GM21381 (cell line): ENCODE measurements around the gene ESRP2.
A peak's percentile ranks its signal among the peaks of the same experiment; 100 is the strongest.

Experiments used
- ATAC-seq: cut with Tn5 transposase; IDR thresholded peaks from one replicate; pipeline ENCODE4 v1.9.1; 2021; ENCODE audit warnings: mild to moderate bottlenecking, moderate library complexity; ENCODE audit not compliant: unreplicated experiment

The ESRP2 gene

DNA sequence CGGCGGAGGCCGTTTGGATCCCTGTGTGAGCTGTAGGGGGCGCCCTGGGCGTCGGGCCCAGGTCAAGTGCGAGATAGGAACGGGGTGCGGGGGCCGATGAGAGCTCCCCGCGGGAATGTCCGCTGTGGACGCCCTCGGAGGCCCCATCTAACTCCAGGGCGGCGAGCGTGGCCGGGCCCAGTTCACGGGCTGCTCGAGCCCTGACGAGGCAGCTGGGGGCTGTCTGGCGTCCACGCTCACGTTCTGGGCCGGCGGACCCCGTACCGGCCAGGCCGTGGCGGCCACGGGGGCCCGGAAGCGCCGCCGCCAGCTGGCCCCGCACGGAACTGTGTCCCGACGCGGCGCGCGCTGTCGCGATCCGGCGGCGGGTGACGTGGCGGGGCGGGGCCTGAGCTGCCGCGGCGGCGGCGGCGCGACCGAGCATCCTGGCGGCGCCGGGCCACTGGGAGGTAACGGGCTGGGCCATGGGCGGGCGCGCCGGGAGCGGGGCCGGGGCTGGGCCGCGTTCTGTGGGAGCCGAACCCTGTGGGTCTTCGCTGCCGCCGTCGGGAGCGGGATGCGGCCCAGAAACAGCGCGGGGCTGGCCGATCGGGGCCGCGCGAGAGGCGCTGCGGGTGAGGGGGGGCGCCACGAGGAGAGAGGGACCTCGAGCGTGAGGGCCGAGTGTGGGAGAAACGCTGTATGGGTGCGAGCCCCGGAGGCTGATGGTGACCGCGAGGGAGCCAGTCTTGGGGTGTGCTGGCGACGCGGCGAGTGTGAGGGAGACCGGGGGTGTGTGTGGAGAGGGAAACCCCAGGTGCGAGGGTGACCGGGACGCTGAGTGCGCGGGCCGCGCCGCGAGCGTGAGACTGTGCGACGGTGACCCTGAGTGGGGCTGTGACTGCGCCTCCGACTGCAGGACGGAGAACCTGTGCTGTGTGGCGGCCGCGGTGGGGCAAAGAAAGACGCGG is 28.5 kb upstream of the ESRP2 start, which contains the start of gene SLC7A6:
SLC7A6 (plus strand) TSS at position 399 of the 950 bp plus-strand sequence. CDS start 10,201 bp downstream, outside the sequence.
- peak; percentile 61 for ATAC-seq

DNA sequence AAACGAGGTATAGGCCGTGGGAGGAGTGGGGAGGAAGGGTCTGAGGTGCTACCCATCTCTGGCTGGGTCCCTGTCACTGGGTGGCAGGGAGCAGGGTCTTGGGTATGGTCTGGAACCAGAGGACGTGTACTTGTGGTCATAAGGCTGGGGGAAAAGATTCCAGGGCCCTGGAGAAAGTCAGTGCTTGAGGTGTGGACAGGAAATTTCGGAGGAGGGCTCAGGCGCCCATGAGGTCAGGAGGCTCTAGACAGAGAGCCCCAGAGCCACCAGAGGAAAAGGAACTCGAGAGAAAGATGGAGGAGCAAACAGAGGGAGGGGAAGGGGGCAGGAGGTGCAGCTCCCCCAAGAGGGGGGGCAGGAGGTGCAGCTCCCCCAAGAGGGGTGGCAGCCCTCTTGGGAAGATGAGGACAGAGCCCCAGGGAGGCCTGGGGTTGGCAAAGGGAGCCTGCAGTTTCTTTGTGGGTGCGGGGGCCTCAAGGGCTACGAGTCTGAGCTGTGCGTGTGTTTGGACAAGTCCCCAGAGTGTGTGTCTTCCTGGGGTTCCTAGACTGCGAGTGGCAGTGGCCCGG is 27.7 kb upstream of the ESRP2 start:
- no peak for ATAC-seq

DNA sequence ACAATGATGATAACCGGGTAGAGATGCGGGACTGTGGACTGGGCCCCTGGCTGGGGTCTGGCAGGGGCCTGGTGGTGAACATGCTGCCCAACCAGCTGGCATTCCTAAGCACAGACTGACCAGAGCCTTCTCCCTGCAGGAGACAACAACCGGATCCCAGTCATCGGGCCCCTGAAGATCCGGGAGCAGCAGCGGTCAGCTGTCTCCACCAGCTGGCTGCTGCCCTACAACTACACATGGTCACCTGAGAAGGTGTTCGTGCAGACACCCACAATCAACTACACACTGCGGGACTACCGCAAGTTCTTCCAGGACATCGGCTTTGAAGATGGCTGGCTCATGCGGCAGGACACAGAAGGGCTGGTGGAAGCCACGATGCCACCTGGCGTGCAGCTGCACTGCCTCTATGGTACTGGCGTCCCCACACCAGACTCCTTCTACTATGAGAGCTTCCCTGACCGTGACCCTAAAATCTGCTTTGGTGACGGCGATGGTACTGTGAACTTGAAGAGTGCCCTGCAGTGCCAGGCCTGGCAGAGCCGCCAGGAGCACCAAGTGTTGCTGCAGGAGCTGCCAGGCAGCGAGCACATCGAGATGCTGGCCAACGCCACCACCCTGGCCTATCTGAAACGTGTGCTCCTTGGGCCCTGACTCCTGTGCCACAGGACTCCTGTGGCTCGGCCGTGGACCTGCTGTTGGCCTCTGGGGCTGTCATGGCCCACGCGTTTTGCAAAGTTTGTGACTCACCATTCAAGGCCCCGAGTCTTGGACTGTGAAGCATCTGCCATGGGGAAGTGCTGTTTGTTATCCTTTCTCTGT is 23.3 kb upstream of the ESRP2 start:
- ATAC-seq, result no peak

DNA sequence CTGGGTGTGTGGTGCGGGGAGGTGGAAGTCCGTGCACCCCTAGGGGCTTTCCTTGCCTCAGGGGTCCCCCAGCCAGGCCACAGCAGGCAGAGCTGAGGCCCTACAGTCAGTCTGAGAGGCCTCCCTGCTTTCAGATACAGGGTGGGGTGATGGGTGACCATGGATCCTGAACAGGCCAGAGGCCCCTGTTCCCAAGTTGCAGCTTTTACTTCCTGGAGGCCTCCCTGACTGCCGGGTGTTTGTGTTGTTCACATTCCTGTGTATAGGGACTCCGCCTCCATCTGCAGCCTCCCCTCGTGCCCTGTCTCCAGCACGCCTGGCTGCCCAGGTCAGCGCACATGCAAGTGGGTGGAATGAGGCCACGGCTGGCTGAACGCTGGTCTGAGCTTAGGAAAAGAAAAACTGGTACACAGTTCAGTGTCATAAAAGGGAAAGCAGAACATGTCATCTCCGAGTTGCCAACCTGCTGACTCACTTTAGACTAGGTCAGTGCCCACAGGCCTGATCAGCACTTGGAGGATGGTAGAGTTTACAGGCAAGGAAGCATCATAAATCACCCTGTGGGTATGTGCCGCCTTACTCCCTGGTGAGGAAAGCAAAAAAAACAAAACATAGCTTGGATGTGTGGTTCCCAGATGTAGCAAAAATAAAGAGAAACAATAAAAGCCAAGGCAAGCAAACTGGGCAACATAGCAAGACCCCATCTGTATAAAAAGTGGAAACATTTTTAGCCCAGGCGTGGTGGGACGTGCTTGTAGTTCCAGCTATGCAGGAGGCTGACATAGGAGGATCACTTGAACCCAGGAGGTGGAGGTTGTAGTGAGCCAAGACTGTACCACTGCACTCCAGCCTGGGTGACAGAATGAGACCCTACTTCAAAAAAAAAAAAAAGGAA is 22.2 kb upstream of the ESRP2 start:
- no peak for ATAC-seq

DNA sequence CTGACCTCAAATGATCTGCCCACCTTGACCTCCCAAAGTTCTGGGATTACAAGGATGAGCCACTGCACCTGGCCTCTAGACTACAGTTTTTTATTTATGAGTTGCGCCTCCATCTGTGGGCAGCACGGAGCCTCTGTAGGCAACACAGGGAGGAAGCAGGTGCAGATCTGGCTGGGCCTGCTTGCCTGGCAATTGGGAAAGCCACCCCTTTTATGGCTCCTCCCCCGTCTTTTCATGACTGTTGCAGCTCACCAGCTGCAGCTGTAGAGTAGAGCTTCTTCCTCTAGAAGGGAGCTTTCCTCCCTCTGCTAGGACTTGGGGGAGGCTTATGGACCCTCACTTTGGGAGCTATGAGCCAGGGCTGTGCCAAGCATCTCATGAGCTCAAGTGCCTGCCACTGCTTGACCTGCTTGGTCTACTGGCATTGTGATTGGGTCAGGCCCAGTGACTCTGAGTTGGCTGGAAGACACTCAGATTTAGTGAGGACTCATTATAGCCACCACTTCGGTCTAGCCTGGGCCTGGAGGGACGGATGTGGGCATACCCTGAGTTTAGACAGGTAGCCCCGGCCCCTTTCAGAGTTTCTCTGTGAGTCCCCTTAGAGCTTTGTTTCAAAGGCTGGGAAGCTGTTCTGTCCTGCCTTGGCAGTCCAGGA is 21.5 kb upstream of the ESRP2 start:
- no peak for ATAC-seq

DNA sequence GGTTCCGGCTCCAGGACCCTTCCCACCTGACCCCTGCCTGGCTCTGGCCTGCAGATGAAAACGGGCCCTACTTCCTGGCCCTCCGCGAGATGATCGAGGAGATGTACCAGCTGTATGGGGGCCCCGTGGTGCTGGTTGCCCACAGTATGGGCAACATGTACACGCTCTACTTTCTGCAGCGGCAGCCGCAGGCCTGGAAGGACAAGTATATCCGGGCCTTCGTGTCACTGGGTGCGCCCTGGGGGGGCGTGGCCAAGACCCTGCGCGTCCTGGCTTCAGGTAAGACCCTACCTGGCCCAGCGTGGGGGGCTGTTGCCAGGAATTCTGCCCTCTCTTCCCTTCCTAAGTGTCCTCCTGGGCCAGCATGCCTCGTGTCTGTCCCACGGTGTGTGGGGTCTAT is 19.8 kb upstream of the ESRP2 start:
- no peak for ATAC-seq

DNA sequence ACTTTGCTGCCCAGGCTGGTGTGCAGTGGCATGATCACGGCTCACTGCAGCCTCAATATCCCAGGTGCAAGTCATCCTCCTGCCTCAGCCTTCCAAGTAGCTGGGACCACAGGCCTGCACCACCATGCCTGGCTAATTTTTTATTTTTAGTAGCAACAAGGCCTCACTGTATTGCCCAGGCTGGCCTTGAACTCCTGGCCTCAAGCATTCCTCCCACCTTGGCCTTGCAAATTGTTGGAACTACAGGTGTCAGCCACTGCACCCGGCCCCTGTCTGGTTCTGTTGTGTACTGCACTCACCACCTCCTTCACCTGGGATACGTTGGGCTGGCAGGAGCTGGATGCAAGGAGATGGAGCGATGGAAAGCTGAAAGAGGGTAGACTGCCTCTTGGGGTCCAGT is 17.8 kb upstream of the ESRP2 start:
- no peak for ATAC-seq

DNA sequence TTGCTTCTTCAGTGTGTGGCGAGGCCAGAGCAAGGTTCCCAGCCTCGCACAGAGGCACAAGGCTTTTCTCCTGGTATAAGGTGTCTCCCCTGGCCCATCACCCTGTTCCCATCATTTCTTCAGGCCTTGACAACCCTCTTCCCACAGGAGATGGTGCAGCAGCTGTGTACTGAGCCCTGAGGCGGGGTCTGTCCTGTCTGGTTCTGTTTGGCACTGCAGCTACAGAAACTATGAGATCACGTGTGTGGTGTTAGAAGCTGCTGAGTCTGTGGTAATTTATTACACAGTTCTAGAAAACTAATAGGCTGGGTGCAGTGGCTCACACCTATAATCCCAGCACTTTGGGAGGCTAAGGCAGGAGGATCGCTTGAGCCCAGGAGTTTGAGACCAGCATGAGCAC is 16.5 kb upstream of the ESRP2 start:
- no peak for ATAC-seq

DNA sequence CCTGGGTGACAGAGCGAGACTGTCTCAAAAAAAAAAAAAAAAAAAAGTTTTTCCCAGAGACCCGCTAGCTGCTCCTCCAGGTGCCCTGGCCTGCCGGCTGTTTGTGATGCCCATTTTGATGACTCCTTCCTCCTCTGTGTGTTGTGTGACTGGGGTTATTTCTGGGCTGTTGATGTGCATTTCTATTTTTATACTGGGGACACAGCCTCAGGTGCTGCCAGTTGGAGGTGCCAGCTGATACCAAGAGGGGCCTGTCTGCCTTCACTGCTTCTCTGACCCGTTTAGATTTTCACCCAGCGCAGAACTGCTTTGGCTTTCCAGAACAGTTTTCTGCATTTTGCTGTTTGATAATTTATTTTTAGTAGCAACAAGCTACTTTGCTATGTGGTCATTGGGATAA is 15.9 kb upstream of the ESRP2 start:
- no peak for ATAC-seq

DNA sequence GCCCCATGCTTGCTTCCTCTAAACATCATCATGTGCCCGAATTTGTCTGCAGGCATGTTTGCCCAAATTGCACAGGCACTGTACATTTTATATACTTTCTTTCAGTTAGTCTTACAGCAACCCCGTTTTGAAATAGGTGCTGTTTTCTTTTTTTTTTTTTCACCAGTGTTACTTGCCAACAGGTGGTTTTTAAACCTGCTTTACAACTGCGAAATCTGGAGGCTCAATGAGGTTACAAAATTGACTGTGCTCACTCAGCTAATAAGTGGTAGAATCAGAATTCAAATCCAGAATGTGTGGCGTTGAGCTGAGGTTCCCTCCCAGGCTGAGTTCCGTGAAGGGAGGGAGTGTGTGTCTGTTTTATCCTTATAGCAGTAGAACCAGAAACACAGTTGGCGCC is 15.0 kb upstream of the ESRP2 start:
- ATAC-seq, result no peak

DNA sequence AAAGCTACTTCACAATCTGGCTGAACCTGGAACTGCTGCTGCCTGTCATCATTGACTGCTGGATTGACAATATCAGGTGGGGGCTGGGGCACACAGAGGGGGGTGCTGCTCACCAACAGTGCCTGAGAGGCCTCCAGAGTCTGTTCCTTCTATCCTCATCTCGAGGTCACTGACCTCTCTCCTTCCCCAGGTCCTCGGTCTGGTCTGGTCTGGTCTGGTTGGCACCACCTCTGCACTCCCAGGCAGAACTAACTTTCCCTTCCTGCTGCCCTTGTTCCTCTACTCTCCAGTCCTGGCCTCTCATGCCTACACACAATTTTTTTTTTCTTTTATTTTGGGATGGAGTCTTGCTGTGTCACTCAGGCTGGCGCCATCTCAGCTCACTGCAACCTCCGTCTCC is 13.4 kb upstream of the ESRP2 start:
- ATAC-seq, result no peak

DNA sequence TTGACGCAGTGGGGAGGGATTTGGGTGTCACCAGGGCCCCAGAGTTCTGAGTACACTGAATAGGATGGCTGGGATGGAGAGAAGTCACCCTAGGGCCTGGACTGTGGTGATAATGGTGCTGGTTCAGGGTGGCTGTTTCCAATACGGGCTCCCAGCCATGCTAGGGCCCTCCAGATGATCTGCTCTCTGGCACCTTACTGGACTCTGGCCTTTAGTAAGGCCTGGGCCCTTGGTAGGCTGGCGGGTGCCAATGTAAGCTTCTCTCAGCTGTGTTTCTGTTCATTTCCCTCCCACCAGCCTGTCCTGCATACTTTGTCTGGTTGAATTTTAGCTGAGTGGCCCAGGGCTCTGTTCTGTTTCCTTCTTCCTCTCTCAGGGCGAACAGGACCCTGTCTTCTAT is 12.0 kb upstream of the ESRP2 start:
- no peak for ATAC-seq

DNA sequence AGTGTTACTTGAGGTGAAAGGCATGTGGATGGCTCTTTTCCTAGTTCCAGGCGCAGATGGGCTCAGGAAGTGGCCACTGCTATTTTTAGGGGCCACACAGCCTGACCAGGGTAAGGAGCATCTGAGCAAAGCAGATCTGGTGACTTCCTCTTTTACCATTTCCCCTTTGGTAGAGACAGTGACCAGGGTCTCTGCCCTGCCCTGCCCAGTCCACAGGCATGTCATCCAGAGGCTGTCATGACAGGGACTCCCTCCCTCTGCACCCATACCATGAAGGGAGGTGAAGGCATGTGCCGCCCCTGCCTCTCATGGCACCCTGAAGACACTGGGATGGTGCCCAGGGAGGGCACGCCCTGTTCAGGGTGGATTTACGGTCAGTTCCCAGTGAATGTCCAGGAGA is 11.5 kb upstream of the ESRP2 start:
- ATAC-seq, result no peak

DNA sequence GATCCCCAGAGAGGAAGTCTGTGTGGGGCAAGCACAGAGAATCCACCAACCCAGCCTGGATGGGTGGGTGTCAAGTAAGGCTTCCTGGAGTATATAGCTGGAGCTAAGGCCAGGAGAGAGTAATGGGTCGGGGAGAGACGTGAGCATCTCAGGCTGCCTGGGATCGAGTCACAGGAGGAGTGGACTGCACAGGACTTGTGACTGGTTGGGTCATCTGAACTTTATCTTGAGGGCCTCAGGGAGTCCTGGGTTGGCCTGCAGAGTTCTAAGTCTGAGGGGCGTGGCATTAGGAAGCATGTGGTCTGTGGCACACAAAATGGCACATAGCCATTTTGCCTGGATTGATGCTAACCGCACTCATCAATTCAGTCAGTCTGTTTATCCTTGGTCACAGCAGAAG is 10.7 kb upstream of the ESRP2 start:
- ATAC-seq, result no peak

DNA sequence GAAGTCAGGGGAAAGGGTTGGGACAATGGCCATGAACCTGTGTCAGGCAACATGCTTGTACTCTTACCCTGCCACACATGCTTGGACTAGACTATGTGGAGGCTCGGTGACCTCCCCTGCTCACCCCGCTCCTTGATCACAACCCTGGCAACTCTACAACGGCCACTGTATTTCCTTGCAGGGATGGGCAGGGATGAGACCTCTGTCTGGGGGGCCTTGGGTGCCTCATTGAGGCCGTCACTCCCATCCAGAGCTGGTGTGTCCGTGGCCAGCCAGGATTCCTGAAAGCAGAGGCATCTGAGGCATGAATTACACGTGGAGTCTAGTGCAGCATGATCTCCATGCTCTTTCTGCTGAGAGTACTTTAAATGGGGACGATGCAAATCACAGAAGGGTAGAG is 10.2 kb upstream of the ESRP2 start:
- no peak for ATAC-seq

DNA sequence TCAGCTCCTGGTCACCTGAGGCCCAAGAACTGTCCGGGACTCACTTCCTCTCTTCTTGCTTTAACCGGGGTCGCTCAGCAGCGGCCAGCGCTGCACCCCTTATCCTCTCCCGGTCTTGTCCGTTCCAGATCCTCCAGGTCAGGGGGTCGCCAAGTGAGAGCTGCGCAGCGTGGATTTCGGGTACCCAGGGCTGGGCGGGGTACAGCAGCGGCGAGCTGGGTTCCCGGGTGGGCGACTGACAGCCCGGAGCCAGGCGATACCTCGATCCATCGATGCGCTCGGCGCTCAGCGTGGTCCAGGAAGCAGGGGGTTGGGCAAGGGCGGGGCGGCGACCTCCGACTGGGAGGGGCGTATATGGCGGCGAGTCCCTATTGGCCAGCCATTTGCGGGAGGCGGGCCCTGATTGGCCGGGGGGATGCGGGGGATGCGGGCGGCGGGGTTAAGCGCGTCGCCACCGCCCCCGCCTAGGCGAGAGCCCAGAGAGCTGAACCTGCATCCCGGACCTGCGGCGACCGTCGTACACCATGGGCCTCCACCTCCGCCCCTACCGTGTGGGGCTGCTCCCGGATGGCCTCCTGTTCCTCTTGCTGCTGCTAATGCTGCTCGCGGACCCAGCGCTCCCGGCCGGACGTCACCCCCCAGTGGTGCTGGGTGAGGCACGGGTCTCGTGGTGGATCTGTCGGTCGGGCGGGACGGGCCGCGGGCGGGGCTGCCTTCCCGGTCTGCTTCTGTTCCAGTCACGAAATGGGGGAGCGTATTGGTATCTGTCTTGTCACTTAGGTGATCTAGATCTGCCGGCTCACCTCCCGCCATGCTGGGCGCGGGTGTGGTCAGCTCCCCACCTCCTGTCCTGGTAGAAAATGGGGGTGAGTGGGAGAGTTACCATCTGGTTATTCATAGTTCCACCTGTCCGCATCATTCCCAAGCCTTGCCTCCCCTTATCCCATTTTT is 9.3 kb upstream of the ESRP2 start, which contains the start of gene PLA2G15:
PLA2G15 (plus strand) TSS at position 471 of the 951 bp plus-strand sequence; CDS start at position 525, 54 bp downstream.
- ATAC-seq, result peak; percentile 83

DNA sequence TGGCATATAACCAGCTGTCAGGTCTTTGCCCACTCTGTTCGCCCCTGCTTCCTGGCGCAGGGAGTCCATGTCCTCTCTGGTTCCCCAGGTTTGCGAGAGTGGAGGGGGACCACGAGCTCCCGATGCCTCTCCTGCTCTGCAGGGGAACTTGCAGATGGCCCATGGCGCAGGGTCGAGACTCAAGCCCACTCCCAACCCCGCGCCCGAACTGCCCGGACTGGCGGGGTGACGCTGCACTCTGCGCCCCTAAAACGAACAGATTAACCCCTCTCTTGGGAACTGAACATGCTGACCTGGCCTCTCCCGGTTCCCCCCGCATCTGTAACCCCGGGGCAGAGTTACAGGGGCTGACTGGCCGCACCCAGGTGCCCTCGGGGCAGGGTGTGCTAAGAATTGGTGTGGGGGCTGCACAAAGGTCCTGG is 8.6 kb upstream of the ESRP2 start:
- no peak for ATAC-seq

DNA sequence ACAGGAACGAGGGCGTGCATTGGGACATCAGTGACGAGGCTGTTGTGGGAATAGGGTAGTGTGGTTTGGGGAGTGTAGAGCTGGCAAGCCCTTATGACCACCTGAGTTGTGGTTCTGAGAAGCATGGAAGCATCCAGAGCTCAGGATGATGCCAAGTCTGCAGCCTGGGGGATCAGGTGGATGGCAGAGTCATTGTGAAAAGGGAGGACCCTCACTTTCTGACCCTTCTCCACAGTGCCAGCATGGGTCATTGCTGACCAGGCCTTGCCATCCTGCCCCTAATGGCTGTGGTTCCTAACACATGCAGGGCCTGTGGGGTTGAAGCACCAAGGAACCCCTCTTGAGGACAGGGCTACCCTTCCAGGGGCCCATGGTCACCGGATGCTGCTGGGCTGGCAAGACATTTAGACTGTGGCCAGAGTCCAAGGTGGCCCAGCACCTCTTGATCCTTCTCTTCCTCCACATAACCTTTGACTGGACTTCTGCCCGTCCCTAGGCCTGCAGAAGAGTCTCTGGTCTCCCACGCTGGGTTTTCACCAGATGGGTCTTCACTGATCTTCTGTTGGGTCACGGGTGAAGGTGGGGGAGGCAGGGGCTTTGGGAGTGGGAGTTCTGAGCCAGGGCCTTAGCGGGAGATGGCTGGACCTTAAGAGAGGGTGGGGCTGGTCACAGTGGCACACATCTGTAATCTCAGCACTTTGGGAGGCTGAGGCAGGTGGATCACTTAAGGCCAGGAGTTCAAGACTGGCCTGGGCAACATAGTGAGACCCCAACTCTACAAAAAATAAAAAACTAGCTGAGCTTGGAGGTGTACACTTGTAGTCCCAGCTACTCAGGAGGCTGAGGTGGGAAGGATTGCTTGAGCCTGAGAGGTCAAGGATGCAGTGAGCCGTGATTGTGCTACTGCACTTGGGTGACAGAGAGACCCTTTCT is 7.3 kb upstream of the ESRP2 start:
- ATAC-seq, result no peak
